AG04450 (cell line): ENCODE measurements around the gene FCHSD2. TPM values are rescaled to one million over a fixed set of nuclear protein-coding genes. Genes with fewer than 3 reads are reported as not detected.

Experiments
- CTCF ChIA-PET: fragments of 300-600, 350-600 bp; formaldehyde crosslinking; extraction: SDS; loops from one replicate; lab custom pipeline; 2022; ENCODE audit warnings: antibody characterized with exemption, inconsistent platforms; lab: Charles Lee
- POLR2A ChIA-PET: fragments of 350-600 bp; formaldehyde crosslinking; extraction: SDS; loops from one replicate; lab custom pipeline; 2021; ENCODE audit warnings: antibody characterized with exemption, inconsistent platforms; lab: Yijun Ruan, JAX
- DNase-seq: peaks from one replicate; pipeline ENCODE4 v3.0.0-alpha.2; 2011; ENCODE audit warnings: low read depth, low spot score
- H3K27ac ChIP-seq: one replicate; pipeline ENCODE4 v1.5.1; 2012; ENCODE audit warnings: low read depth, low read length, control low read depth
- H3K27me3 ChIP-seq: one replicate; pipeline ENCODE4 v1.6.0; 2012; ENCODE audit warnings: low read length; ENCODE audit not compliant: control insufficient read depth, insufficient read depth
- H3K4me3 ChIP-seq: 2 replicates; pipeline ENCODE4 v1.5.1; 2011; ENCODE audit warnings: mild to moderate bottlenecking, low read depth, low read length, control low read depth
- H3K9me3 ChIP-seq: 2 replicates; pipeline ENCODE4 v1.5.1; 2012; ENCODE audit warnings: low read length; ENCODE audit not compliant: control insufficient read depth, insufficient read depth
- polyA plus RNA-seq: library from polyadenylated mRNA; depleted of rRNA; stranded (reverse); fragments of >200 nt; gene quantifications from 2 replicates; pipeline ENCODE4 v1.2.3, GENCODE V29; 2011
- TF ChIP-seq, protein P1 (sequence below): IDR thresholded peaks from 2 replicates; pipeline ENCODE4 v1.5.1; 2011; ENCODE audit warnings: low read depth, low read length, control low read depth, inconsistent platforms

Gene FCHSD2
- polyA plus RNA-seq, 1 experiment: 24.7 TPM

DNA sequence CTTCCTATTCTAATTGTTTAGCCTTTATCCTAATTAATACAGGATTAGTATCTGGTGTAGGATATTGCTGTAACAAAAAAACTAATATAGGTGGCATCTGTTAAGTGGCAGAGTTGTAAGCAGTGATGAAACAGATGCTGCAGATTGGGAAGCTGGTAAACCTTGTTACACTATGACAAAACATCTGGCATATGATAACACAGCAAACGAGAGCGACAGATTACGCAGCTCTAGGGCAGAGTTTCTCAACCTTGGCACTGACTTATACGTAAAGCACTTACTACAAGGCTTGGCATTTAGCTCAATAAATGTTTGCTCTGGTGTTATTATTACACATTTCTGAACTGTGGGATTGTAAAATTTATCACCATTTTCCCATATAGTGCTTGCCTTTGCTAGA lies 190.9 kb downstream of the FCHSD2 start:
- CTCF ChIA-PET: no interaction called here
- POLR2A ChIA-PET: no interaction called here
- no peak overlapping the region for H3K27ac ChIP-seq
- no peak overlapping the region for H3K4me3 ChIP-seq
- H3K9me3 ChIP-seq: no peaks in the 10 kb centered on the region
- TF ChIP-seq, protein P1, sequence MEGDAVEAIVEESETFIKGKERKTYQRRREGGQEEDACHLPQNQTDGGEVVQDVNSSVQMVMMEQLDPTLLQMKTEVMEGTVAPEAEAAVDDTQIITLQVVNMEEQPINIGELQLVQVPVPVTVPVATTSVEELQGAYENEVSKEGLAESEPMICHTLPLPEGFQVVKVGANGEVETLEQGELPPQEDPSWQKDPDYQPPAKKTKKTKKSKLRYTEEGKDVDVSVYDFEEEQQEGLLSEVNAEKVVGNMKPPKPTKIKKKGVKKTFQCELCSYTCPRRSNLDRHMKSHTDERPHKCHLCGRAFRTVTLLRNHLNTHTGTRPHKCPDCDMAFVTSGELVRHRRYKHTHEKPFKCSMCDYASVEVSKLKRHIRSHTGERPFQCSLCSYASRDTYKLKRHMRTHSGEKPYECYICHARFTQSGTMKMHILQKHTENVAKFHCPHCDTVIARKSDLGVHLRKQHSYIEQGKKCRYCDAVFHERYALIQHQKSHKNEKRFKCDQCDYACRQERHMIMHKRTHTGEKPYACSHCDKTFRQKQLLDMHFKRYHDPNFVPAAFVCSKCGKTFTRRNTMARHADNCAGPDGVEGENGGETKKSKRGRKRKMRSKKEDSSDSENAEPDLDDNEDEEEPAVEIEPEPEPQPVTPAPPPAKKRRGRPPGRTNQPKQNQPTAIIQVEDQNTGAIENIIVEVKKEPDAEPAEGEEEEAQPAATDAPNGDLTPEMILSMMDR: no peak
- DNase-seq: no peak
- H3K27me3 ChIP-seq: no peaks in the 10 kb centered on the region

DNA sequence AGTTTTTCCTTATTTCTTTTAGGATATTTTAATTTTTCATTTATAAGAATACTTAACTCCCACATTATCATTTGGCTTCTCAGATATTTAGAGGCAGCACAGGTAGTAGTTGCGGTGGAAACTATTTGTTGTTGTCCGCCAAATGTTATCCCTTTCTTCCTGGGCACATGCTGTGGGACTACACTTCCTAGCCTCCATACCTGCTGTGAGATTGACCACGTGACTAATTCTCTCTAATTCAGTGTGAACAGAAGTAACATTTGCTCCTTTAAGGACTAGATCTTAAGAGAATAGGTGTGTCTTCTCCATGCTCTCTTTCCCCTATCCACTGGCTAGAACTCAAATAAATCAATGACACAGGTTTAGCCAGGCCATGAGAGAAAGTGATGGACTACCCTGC lies 191.4 kb downstream of the FCHSD2 start:
- TF ChIP-seq, protein P1: no peak
- Histone ChIP-seq H3K27ac (no peak overlapping the region), H3K9me3 (no peaks in the 10 kb centered on the region), H3K27me3 (no peaks in the 10 kb centered on the region), H3K4me3 (no peak overlapping the region)
- DNase-seq: no peak
- ChIA-PET CTCF (no interaction called here), POLR2A (no interaction called here)

DNA sequence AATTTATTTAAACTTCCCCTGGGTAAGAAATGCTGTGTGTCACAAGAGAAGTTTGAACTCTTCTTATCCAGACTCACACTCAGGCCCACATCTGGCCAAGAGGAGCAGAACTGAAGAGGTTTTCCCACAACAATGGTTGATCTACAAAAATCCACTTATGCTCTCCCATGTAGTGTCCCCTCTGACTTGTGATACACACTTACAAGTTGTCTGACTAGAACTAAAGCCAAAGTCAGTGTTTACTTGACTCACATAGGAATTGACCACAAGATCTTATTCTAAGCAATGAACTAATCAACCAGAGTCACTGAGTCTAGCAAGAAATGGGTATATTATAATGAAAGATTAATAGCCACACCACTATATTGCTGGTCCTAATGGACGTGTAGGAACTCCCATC lies 194.9 kb downstream of the FCHSD2 start:
- no peak for DNase-seq

DNA sequence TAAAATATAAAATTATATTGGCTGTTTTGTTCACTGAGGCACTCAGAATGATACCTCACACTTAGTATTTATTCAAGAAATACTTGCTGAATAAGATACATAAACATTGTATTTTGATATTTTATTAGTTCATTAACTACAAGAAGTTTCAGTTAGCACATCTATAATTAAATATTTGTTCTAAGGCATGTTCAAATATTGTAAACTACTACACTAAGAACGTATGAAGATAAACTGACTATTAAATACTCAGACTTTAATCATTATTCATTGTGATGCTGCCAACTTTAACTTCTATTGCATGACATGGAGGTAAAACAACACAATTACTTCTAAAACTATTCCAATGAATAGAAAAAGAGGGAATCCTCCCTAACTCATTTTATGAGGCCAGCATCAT lies 198.5 kb downstream of the FCHSD2 start:
- ChIA-PET POLR2A (no interaction called here), CTCF (no interaction called here)
- H3K4me3 ChIP-seq: no peak overlapping the region
- H3K9me3 ChIP-seq: no peaks in the 10 kb centered on the region
- H3K27me3 ChIP-seq: no peaks in the 10 kb centered on the region
- no peak for DNase-seq
- H3K27ac ChIP-seq: no peak overlapping the region
- TF ChIP-seq, protein P1: no peak

More for the DNA sequence above, 194.9 kb downstream of the FCHSD2 start:
- ChIA-PET POLR2A (no interaction called here), CTCF (no interaction called here)
- H3K27me3 ChIP-seq: no peaks in the 10 kb centered on the region
- H3K27ac ChIP-seq: no peak overlapping the region
- no peaks in the 10 kb centered on the region for H3K9me3 ChIP-seq
- TF ChIP-seq, protein P1: no peak
- H3K4me3 ChIP-seq: no peak overlapping the region

DNA sequence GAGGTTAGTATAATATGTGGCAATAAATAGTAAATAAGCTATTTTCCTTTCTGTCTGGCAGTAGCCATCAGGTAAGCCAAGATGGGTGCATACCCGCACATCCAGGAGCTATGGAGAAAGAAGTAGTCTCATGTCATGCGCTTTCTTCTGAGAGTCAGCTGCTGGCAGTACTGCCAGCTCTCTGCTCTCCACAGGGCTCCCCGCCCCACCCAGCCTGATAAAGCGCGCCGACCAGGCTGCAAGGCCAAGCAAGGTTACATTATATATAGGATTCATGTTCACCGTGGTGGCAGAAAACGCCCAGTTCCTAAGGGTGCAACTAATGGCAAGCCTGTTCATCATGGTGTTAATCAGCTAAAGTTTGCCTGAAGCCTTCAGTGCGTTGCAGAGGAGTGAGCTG lies 201.7 kb downstream of the FCHSD2 start:
- no peak for DNase-seq
- no peak overlapping the region for H3K4me3 ChIP-seq
- H3K27ac ChIP-seq: no peak overlapping the region
- ChIA-PET POLR2A (no interaction called here), CTCF (interaction anchor here (1.0 kb wide), 1 partner anchor 202 kb away, joined by 3 read pairs; no protein-coding TSS in a partner anchor)
- no peaks in the 10 kb centered on the region for H3K9me3 ChIP-seq
- TF ChIP-seq, protein P1: no peak
- H3K27me3 ChIP-seq: no peaks in the 10 kb centered on the region
